Forelimb muscle (tissue), 1 donor: Measurements from ENCODE around the gene MS4A4A. TPM values are rescaled to one million over a fixed set of nuclear protein-coding genes. Genes with fewer than 3 reads are reported as not detected.
"Not testable (repeated sequence)": the region's sequence is repeated elsewhere in the genome, so short reads cannot be mapped to it uniquely, and the experiment has no call there.

Experiments used
- DNase-seq: peaks from one replicate; pipeline ENCODE4 v3.0.0-alpha.2; 2013; ENCODE audit warnings: low read depth
- polyA plus RNA-seq: library from polyadenylated mRNA; unstranded; fragments of 120-200 nt; gene quantifications from one replicate; pipeline ENCODE4 v1.2.1, GENCODE V29; 2013; ENCODE audit not compliant: insufficient read length

MS4A4A gene
- polyA plus RNA-seq, result 9.4 TPM

GRCh38 chr11:60280412-60280811 lies at the start of gene MS4A4A:
Gene MS4A4A, plus strand, starts transcription at chr11:60280666. Its CDS starts 10 bp downstream, at chr11:60280676.
- DNase-seq, result peak; percentile 24

GRCh38 chr11:60230681-60231080 lies 49.8 kb upstream of the MS4A4A start:
- no peak for DNase-seq

- no peak for DNase-seq
Measured at GRCh38 chr11:60235321-60235720, 45.1 kb upstream of the MS4A4A start.

- DNase-seq, result no peak
Measured at GRCh38 chr11:60240662-60241061, 39.8 kb upstream of the MS4A4A start.

- no peak for DNase-seq
Measured at GRCh38 chr11:60241786-60242185, 38.7 kb upstream of the MS4A4A start.

GRCh38 chr11:60242740-60243239 lies 37.7 kb upstream of the MS4A4A start, which contains the start of gene MS4A4E:
Gene MS4A4E, minus strand, starts transcription at chr11:60243137. Its CDS starts 13,082 bp downstream, at chr11:60230055.
- DNase-seq, result no peak

GRCh38 chr11:60251485-60252212 lies 28.8 kb upstream of the MS4A4A start:
- no peak for DNase-seq

- no peak for DNase-seq
Measured at GRCh38 chr11:60252213-60253108, 28.0 kb upstream of the MS4A4A start.

GRCh38 chr11:60257956-60258722 lies 22.3 kb upstream of the MS4A4A start:
- DNase-seq, result no peak

- no peak for DNase-seq
Measured at GRCh38 chr11:60261014-60261413, 19.5 kb upstream of the MS4A4A start.

- no peak for DNase-seq
Measured at GRCh38 chr11:60263402-60263801, 17.1 kb upstream of the MS4A4A start.

GRCh38 chr11:60264644-60265043 lies 15.8 kb upstream of the MS4A4A start:
- DNase-seq, result no peak

GRCh38 chr11:60265373-60266214 lies 14.9 kb upstream of the MS4A4A start:
- no peak for DNase-seq

- no peak for DNase-seq
Measured at GRCh38 chr11:60274416-60274815, 6.0 kb upstream of the MS4A4A start.

GRCh38 chr11:60281485-60281884 lies 1.0 kb downstream of the MS4A4A start:
- no peak for DNase-seq

GRCh38 chr11:60282286-60282685 lies 1.8 kb downstream of the MS4A4A start:
- DNase-seq, result no peak

- DNase-seq, result not testable (repeated sequence)
Measured at GRCh38 chr11:60285411-60286126, 5.1 kb downstream of the MS4A4A start.

- no peak for DNase-seq
Measured at GRCh38 chr11:60288531-60288930, 8.1 kb downstream of the MS4A4A start.

GRCh38 chr11:60292145-60292544 lies 11.7 kb downstream of the MS4A4A start:
- no peak for DNase-seq

GRCh38 chr11:60301178-60301577 lies 20.7 kb downstream of the MS4A4A start:
- no peak for DNase-seq
